ENCODE measurements around the gene AHR. TPM values are rescaled to one million over a fixed set of nuclear protein-coding genes. Genes with fewer than 3 reads are reported as not detected.
A peak's percentile ranks its signal among the peaks of the same experiment; 100 is the strongest.

The AHR gene
- polyA plus RNA-seq, 1 donor (not counting 4 experiments of a cell fraction or from before 2014, with no cell fraction given) = 19.4 TPM

GRCh38 chr7:17319164-17320101 is 21.0 kb downstream of the AHR start:
- DNase-seq (ENCODE audit: low read depth, low spot score) (no peak), FAIRE-seq (peak; percentile 5)
- H3K9me1 ChIP-seq (ENCODE audit: control insufficient read depth, extremely low read depth, insufficient read depth, low read length) = no peaks in the 10 kb centered on the region
- dilution Hi-C loops (cut with MboI; ENCODE audit: extremely low pct_ligation_motif_present, low sequenced_read_pairs) = no loop called here
- H2AFZ ChIP-seq (ENCODE audit: control insufficient read depth, low read length) = no peak overlapping the region
- H3K79me2 ChIP-seq (ENCODE audit: control insufficient read depth, insufficient read depth, low read length) = peaks cover 27% of the 10 kb centered on the region
- H3K27ac ChIP-seq (ENCODE audit: control insufficient read depth, insufficient read depth, low read length) = no peak overlapping the region
- peaks cover 0 to 4% of the 10 kb centered on the region in 2 experiments for H3K36me3 ChIP-seq (ENCODE audit: control insufficient read depth in 2 of 2, extremely low read depth in 1 of 2, insufficient read depth in 2 of 2, low read length in 2 of 2)
- H3K4me3 ChIP-seq (ENCODE audit: control insufficient read depth in 2 of 3, extremely low read depth in 1 of 3, insufficient read depth in 2 of 3, low read depth in 1 of 3, low read length in 3 of 3) = no peak overlapping the region
- no peak overlapping the region for H3K9ac ChIP-seq (ENCODE audit: control insufficient read depth, extremely low read depth, insufficient read depth, low read length)
- H3K4me1 ChIP-seq (ENCODE audit: control insufficient read depth, extremely low read depth, insufficient read depth, low read length) = no peaks in the 10 kb centered on the region
- no peaks in the 10 kb centered on the region for H4K20me1 ChIP-seq (ENCODE audit: control insufficient read depth, extremely low read depth, insufficient read depth, low read length)
- H3K9me3 ChIP-seq (ENCODE audit: control insufficient read depth, low read depth, low read length) = no peaks in the 10 kb centered on the region
- H3K27me3 ChIP-seq (ENCODE audit: control insufficient read depth, extremely low read depth, insufficient read depth, low read length) = no peaks in the 10 kb centered on the region
- no peak overlapping the region for H3K4me2 ChIP-seq (ENCODE audit: control insufficient read depth, extremely low read depth, insufficient read depth, low read depth, low read length)
- TF ChIP-seq EZH2 (IDR thresholded peaks at IDR 0.05; ENCODE audit: low read length) (no peak), CTCF (optimal IDR thresholded peaks at IDR 0.05 in 1 of 3, IDR thresholded peaks at IDR 0.05 in 1 of 3, conservative IDR thresholded peaks at IDR 0.05 in 1 of 3; ENCODE audit: extremely low read depth in 1 of 3, insufficient read depth in 2 of 3, low read length in 3 of 3) (no peak)

DNA sequence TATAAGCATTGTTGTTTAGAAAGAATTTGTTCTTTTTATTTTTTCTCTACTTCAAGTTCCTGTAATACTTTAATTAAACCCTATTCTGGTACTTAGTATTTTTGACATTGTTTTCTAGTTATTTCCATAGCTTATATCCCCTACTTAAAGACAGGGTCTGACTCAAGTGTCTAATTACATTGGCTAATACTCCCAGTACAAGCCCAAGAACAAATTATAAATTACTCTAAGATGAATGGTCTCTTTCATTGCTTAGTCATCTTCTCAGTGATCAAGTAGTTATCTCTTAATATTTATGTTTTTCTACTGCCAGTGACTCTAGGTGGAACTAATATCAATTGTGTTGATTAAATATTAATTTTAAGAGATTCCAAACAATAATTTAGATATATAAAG is 21.6 kb downstream of the AHR start:
- no peaks in the 10 kb centered on the region for H3K9me1 ChIP-seq (ENCODE audit: control insufficient read depth, extremely low read depth, insufficient read depth, low read length)
- dilution Hi-C loops (cut with MboI; ENCODE audit: extremely low pct_ligation_motif_present, low sequenced_read_pairs) = no loop called here
- peaks cover 3% of the 10 kb centered on the region for H3K4me1 ChIP-seq (ENCODE audit: control insufficient read depth, extremely low read depth, insufficient read depth, low read length)
- H3K9me3 ChIP-seq (ENCODE audit: control insufficient read depth, low read depth, low read length) = no peaks in the 10 kb centered on the region
- no peak overlapping the region for H3K4me2 ChIP-seq (ENCODE audit: control insufficient read depth, extremely low read depth, insufficient read depth, low read depth, low read length)
- DNase-seq (ENCODE audit: low read depth, low spot score) = no peak
- TF ChIP-seq CTCF (optimal IDR thresholded peaks at IDR 0.05 in 1 of 3, IDR thresholded peaks at IDR 0.05 in 1 of 3, conservative IDR thresholded peaks at IDR 0.05 in 1 of 3; ENCODE audit: extremely low read depth in 1 of 3, insufficient read depth in 2 of 3, low read length in 3 of 3) (no peak), EZH2 (IDR thresholded peaks at IDR 0.05; ENCODE audit: low read length) (no peak)
- no peak for FAIRE-seq
- H3K9ac ChIP-seq (ENCODE audit: control insufficient read depth, extremely low read depth, insufficient read depth, low read length) = no peak overlapping the region
- no peak overlapping the region for H3K4me3 ChIP-seq (ENCODE audit: control insufficient read depth in 2 of 3, extremely low read depth in 1 of 3, insufficient read depth in 2 of 3, low read depth in 1 of 3, low read length in 3 of 3)
- H3K79me2 ChIP-seq (ENCODE audit: control insufficient read depth, insufficient read depth, low read length) = peaks cover 27% of the 10 kb centered on the region
- no peak overlapping the region for H2AFZ ChIP-seq (ENCODE audit: control insufficient read depth, low read length)
- no peaks in the 10 kb centered on the region for H4K20me1 ChIP-seq (ENCODE audit: control insufficient read depth, extremely low read depth, insufficient read depth, low read length)
- peaks cover 0 to 4% of the 10 kb centered on the region in 2 experiments for H3K36me3 ChIP-seq (ENCODE audit: control insufficient read depth in 2 of 2, extremely low read depth in 1 of 2, insufficient read depth in 2 of 2, low read length in 2 of 2)
- no peak overlapping the region for H3K27ac ChIP-seq (ENCODE audit: control insufficient read depth, insufficient read depth, low read length)
- no peaks in the 10 kb centered on the region for H3K27me3 ChIP-seq (ENCODE audit: control insufficient read depth, extremely low read depth, insufficient read depth, low read length)
